Stimulated activated CD4-positive, alpha-beta T cell treated with anti-CD3 and anti-CD28 coated beads, Interleukin-4, amount 100 ng/mL, for 4 hours (primary cell): ENCODE data around the gene LONRF2.
A peak's percentile ranks its signal among the peaks of the same experiment; 100 is the strongest.

Experiments
- DNase-seq, 2 experiments: peaks; one replicate each; pipeline ENCODE4 v3.0.0-alpha.2; 2020

Gene LONRF2

GRCh38 chr2:100274076-100274475 lies 48.2 kb downstream of the LONRF2 start:
- DNase-seq, result no peak

DNA sequence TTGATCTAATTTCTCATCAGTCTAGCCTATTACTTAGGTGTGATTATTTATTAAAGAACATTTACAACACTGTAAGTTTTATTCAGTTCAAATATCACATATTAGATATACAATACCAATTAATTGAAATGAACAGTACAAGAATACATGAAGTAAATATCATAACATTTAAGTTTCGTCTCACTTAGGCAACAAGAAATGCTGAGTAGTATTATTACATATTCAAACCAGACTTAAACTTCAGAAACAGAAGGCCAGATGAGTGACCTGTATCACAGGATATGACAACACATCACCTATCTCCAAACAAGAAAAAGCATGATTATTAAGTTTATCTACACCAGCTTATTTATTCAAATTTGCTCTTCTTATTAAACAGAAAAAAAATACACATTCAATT lies 48.9 kb downstream of the LONRF2 start:
- no peak for DNase-seq

- DNase-seq, result no peak
These were observed 49.4 kb downstream of the LONRF2 start for GRCh38 chr2:100272841-100273329.

DNA sequence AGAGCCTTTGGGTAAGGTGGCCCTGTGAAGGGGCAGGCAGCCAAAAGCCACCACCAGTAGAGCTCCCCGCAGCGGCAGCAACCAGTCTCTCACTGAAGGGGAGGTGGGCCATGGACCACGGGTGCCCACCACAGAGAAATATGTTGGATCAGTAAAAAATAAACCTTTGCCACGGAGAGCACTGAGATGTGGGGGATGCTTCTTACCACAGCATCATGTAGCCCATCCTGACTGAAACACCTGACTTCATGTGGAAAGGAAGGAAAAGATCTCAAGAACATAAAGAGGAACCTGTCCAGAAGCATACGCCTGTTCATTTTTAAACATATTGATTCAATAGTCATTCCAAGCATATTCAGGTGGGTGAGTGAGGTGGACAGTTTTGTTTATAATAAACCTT lies 51.1 kb downstream of the LONRF2 start:
- DNase-seq, result no peak

GRCh38 chr2:100270381-100271146 lies 51.7 kb downstream of the LONRF2 start:
- no peak for DNase-seq

DNA sequence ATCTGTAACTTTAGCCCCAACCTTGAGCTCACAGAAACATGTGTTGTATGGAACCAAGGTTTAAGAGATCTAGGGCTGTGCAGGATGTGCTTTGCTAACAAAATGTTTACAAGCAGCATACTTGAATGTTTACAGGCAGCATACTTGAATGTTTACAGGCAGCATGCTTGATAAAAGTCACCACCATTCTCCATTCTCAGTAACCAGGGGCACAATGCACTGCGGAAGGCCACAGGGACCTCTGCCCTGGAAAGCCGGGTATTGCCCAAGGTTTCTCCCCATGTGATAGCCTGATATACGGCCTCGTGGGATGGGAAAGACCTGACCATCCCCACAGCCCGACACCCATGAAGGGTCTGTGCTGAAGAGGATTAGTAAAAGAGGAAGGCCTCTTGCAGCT lies 52.4 kb downstream of the LONRF2 start:
- no peak for DNase-seq

- DNase-seq, result no peak
These were observed 53.3 kb downstream of the LONRF2 start for GRCh38 chr2:100268986-100269385.

- DNase-seq, result no peak
These were observed 54.5 kb downstream of the LONRF2 start for GRCh38 chr2:100267751-100268150.

DNA sequence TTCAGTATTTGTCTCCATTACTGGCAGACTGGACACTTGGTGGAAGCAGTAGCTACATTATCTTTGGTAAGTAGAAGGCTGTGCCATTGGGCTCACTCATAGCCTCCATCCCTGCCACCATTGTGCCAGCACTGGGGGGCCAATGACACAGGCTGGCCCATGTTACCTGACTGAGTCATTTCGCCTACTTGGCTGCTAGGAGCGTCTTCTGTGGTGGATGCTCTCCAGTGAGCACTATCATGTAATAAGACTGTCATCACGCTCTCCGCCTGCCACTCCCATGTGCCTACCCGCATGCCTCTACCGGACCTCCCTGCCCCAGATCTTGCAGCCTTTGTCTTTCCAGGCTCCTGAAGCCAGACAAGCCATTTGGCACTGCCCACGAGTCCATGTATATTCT lies 56.2 kb downstream of the LONRF2 start:
- no peak for DNase-seq

GRCh38 chr2:100265226-100265625 lies 57.1 kb downstream of the LONRF2 start:
- DNase-seq, result no peak

GRCh38 chr2:100264651-100265050 lies 57.6 kb downstream of the LONRF2 start:
- no peak for DNase-seq

DNA sequence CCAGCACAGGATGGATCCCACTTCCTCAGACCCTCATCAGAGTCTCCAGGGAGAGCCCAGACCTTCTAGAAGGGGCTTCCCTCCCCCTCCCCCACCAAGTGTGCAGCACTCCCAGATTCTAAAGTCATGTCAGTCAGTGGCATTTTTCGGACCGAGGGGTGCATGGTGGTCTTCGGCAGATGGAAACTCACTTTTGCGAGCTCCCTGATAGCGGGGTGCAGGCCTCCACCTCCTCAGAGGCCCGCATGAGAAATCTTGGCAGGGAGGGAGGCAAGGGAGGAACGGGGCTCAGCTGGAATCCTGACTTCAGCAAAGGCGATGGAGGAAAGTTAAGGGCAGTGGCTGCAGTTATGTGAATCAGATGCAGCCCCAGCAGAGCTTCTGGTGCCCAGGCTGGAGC lies 58.2 kb downstream of the LONRF2 start:
- DNase-seq, result no peak

DNA sequence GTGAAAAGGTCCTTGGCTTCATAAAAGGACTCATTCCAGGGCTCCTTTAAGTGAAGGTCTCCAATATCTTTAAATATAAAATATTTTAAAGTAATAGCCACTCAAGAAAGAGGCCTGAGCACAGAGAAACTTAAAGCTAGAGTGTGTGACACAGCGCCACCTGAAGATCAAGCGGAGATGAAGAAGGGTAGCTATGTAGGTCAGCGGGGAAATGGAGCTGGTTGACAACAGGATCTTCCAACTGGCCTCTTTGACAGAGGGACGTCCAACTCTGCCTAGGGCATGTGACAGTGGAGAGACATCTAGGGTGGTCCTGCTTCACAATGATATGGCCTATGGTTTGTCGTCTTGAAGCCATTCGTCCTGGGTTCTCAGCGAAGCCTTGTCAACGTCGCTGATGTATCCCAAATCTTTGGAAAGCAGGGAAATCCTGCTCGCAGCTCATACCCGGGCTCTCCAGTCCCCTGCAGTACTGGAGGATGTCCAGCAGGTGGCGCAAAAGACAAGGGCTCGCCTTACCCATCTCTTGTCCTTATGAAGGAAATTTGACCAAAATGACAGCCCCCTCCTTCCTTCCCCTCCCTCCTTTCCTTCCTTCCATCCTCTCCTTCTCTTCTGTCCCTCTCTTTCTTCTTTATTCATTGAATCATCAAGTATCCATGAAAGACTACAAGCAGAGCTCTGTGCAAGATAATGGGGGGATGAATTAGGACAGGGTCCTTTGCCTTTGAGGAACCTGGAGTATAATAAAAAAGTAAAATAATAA lies 59.6 kb downstream of the LONRF2 start:
- DNase-seq, result peak; percentile 31 to 50

GRCh38 chr2:100262046-100262445 lies 60.3 kb downstream of the LONRF2 start:
- no peak for DNase-seq

GRCh38 chr2:100260712-100261620 lies 61.3 kb downstream of the LONRF2 start:
- no peak for DNase-seq

DNA sequence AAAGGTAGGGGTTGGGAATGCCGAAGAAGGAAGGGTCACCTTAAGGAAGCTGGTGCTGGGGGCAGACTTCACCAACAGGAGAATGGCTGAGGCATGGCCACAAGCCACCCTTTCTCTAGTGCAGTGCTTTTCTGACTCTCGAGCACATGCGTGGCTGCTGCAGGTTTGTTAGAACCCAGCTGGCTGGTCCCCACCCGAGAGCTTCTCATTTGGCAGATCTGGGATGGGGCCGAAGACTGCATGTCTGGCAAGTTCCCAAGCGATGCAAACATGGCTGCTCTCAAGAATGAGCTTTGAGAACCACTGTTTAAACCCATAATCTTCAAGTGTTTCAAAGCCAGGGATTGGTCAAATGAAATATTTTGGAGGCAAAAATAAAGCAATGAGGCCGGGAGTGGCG lies 63.2 kb downstream of the LONRF2 start:
- DNase-seq, result no peak

GRCh38 chr2:100257939-100258338 lies 64.4 kb downstream of the LONRF2 start:
- no peak for DNase-seq

DNA sequence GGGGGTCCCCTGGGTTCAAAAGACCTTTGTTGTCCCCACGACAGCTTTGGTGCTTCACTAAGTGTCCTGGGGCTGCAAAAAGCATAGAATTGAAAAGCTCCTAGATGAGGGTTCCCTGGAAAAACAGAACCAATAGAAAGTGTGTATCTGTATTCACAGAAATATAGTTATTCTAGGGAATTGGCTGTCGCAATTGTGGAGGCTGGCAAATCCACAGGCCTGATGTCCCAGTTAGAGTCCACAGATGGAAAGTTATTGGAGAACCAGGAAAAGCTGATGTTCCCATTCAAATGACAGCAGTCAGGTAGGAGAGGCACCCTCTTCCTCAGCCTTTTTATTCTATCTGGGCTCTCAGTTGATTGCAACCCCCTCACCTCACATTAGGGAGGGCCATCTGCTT lies 65.5 kb downstream of the LONRF2 start:
- DNase-seq, result no peak

DNA sequence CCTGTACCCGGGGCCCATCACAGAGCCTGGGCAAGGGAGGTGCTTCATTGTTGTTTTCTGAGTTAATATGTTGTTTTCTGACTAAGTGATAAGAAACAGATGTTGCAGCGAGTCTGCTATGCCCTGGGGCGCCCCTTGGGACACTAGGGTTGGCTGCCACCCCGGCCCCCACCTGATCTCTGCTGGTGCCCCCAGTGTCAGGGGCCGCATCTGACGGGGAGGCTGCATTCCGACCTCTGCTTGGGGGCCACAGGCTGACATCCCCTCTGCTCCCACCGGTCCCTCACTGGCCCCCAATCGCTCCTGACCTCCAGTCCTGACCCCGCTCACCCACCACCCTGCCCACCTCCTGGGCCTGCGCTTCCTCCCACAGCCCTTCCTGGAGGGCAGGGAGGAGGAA lies 65.9 kb downstream of the LONRF2 start:
- no peak for DNase-seq

DNA sequence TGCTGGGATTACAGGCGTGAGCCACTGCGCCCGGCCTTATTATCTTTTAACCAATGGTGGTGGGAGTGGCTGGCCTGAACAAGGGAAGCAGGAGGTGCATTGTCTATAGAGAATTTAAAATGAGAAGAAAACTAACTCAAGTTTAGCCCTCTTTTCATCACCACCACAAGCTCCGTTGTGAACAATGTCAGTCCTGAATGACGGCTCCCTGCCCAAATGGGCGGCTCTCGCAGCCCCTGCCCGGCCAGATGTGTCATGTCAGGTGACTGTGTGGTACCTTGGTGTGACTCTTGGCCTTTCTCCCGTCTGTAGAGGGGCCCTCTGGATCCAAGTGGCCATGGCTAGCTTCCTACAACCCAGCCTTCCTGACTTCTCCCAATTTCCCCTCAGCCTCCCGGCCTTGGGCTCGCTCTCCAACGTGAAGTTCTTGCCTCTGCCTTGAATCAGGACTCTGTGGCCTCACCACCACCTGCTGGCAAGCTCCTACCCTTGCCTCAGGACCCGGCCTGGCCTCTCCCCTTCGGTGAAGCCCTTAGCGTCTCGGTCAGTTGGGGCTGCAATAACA lies 67.6 kb downstream of the LONRF2 start:
- no peak for DNase-seq

DNA sequence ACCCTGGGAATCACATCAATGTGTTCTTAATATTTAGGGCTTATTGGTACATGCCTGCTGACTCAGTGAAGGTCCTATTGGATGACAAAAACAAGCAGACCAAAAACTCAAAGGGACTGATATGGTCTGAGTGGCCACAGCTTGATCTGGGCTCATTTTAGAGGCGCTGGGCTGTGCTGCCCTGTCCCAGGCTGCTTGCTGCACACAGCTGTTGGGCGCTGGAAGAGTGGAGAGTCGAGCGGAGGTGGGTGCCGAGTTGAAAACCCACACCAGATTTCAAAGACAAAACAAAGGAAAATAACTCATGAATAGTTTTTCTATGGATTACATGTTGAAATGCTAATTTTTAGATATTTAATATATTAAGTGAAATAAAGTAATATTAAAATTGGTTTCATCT lies 68.5 kb downstream of the LONRF2 start:
- DNase-seq, result no peak

DNA sequence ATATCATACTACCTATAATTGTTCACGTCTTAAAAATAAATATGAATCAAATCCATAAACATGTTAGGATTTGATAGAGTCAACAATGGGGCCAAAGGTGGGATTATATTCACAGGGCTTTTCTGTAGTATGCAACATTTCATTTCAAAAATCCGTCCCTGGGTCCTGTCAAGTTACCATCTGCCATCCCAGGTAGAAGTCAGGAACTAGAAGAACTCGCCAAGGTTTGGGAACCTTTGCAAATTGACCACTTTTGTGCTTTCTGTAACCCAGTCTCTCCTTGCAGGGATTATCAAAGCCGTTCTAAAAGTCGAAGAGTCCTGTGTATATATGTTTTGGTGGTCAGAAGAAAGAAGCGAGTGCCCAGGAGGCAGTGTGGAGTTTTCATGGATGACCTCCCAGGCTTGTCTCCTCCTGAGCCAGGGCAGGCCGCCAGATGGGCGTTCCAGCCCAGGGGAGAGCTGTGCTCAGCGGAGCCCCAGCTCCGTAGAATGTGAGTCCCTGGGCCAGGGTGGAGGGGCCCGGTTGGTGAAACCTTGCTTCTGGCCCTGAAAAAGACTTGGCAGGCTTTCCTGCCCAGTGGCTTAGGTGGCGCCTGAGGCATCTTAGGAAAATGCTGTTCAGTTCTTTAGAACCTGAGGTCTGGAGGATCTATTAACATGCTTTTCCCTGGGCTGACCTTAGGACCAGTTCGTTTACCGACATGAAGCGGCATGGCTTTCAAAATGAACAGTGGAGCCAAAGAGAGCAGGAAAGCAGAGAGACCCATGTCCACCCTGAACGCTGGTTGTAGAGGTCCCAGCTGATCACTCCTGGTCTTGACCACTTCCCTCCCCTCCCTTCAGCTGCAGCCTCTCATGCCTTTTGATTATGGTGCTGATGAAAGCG lies 69.2 kb downstream of the LONRF2 start:
- DNase-seq, result no peak
